Measurements from ENCODE around the gene OXER1.
"Not testable (repeated sequence)": the region's sequence is repeated elsewhere in the genome, so short reads cannot be mapped to it uniquely, and the experiment has no call there.

OXER1 gene

GRCh38 chr2:42752314-42752713 is 11.6 kb downstream of the OXER1 start:
- DNase-seq (ENCODE audit: low read depth) = no peak

GRCh38 chr2:42748840-42749239 is 15.1 kb downstream of the OXER1 start:
- DNase-seq (ENCODE audit: low read depth) = no peak

GRCh38 chr2:42747422-42747821 is 16.5 kb downstream of the OXER1 start:
- DNase-seq (ENCODE audit: low read depth) = no peak

GRCh38 chr2:42744545-42745082 is 19.3 kb downstream of the OXER1 start:
- DNase-seq (ENCODE audit: low read depth) = no peak

GRCh38 chr2:42743659-42743990 is 20.3 kb downstream of the OXER1 start:
- no peak for DNase-seq (ENCODE audit: low read depth)

- no peak for DNase-seq (ENCODE audit: low read depth)
Observed at GRCh38 chr2:42742740-42743658, 20.9 kb downstream of the OXER1 start.

GRCh38 chr2:42741140-42741539 is 22.8 kb downstream of the OXER1 start:
- no peak for DNase-seq (ENCODE audit: low read depth)

- no peak for DNase-seq (ENCODE audit: low read depth)
Observed at GRCh38 chr2:42736598-42737322, 27.2 kb downstream of the OXER1 start.

GRCh38 chr2:42733852-42734251 is 30.1 kb downstream of the OXER1 start:
- no peak for DNase-seq (ENCODE audit: low read depth)

- not testable (repeated sequence) for DNase-seq (ENCODE audit: low read depth)
Observed at GRCh38 chr2:42731316-42731715, 32.6 kb downstream of the OXER1 start.

GRCh38 chr2:42726680-42727079 is 37.3 kb downstream of the OXER1 start:
- DNase-seq (ENCODE audit: low read depth) = no peak

- DNase-seq (ENCODE audit: low read depth) = no peak
Observed at GRCh38 chr2:42725657-42726056, 38.3 kb downstream of the OXER1 start.

GRCh38 chr2:42724886-42725285 is 39.0 kb downstream of the OXER1 start:
- no peak for DNase-seq (ENCODE audit: low read depth)

GRCh38 chr2:42723465-42723864 is 40.5 kb downstream of the OXER1 start:
- no peak for DNase-seq (ENCODE audit: low read depth)

GRCh38 chr2:42722320-42723190 is 41.4 kb downstream of the OXER1 start:
- no peak for DNase-seq (ENCODE audit: low read depth)

GRCh38 chr2:42721898-42722297 is 42.0 kb downstream of the OXER1 start:
- DNase-seq (ENCODE audit: low read depth) = no peak

- DNase-seq (ENCODE audit: low read depth) = no peak
Observed at GRCh38 chr2:42714686-42715085, 49.2 kb downstream of the OXER1 start.

- DNase-seq (ENCODE audit: low read depth) = no peak
Observed at GRCh38 chr2:42713920-42714319, 50.0 kb downstream of the OXER1 start.

GRCh38 chr2:42712934-42713333 is 51.0 kb downstream of the OXER1 start:
- no peak for DNase-seq (ENCODE audit: low read depth)
